Right lobe of liver (tissue), 4 donors: Measurements from ENCODE around the gene LMAN1.

Experiments
- POLR2A ChIP-seq: fragments of 450-650 bp; IDR thresholded peaks from one replicate; pipeline ENCODE4 v1.6.1; 2017; ENCODE audit warnings: antibody characterized with exemption, mild to moderate bottlenecking
- TF ChIP-seq, protein P1 (sequence below), 4 donors: fragments of 200-600 bp in 3 of 4; fragments of 450-650 bp in 1 of 4; IDR thresholded peaks; one replicate each; pipeline versions ENCODE4 v1.5.1 to v1.8.0; 2016 to 2022; ENCODE audit warnings: antibody characterized with exemption in 4 of 4, mild to moderate bottlenecking in 2 of 4
- donor health status: DM: no; HTN: no; CAD: no.
- donor health status: DM: no; HTN: no; CAD: no.
- donor health status: DM: no; HTN: yes; CAD: no.

DNA sequence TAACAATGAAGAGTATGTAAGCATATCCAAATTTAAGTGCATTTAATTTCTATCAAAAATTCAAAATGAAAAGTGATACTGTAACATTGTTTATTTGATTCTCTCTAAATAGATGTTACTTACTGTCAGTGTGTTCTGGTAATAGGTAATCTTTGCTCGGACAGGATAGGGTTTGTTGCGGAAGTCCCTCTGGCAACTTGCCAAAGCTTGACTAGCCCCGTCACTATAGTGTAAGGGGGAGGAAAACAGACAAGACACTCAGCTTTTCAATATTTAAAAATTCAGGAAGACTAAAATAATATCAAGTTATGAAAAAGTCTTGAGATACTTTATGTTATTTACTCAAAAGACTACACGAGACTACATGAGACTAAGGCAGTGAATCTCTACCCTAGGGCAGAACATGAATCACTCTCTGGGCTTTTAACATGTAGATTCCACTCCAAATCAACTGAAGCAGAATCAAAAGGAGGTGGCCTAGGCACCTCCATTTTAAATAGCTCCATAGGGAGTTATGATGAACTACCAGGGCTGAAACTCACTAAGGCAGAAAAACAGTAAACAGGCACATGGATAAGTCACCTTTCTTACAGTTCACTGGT, 5.9 kb downstream of the LMAN1 start:
- no peak for TF ChIP-seq POLR2A
- TF ChIP-seq, protein P1, sequence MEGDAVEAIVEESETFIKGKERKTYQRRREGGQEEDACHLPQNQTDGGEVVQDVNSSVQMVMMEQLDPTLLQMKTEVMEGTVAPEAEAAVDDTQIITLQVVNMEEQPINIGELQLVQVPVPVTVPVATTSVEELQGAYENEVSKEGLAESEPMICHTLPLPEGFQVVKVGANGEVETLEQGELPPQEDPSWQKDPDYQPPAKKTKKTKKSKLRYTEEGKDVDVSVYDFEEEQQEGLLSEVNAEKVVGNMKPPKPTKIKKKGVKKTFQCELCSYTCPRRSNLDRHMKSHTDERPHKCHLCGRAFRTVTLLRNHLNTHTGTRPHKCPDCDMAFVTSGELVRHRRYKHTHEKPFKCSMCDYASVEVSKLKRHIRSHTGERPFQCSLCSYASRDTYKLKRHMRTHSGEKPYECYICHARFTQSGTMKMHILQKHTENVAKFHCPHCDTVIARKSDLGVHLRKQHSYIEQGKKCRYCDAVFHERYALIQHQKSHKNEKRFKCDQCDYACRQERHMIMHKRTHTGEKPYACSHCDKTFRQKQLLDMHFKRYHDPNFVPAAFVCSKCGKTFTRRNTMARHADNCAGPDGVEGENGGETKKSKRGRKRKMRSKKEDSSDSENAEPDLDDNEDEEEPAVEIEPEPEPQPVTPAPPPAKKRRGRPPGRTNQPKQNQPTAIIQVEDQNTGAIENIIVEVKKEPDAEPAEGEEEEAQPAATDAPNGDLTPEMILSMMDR (IDR thresholded peaks at IDR 0.05) = no peak
